NCI-H146 treated with DMSO at 0.1 percent for 48 hours (cell line): ENCODE measurements around the gene NUP85.
"Not testable (repeated sequence)": the region's sequence is repeated elsewhere in the genome, so short reads cannot be mapped to it uniquely, and the experiment has no call there.

Experiments used
- DNase-seq: peaks from one replicate; lab custom pipeline; 2025; ENCODE audit not compliant: unreplicated experiment; lab: John Stamatoyannopoulos, UW

NUP85 gene

DNA sequence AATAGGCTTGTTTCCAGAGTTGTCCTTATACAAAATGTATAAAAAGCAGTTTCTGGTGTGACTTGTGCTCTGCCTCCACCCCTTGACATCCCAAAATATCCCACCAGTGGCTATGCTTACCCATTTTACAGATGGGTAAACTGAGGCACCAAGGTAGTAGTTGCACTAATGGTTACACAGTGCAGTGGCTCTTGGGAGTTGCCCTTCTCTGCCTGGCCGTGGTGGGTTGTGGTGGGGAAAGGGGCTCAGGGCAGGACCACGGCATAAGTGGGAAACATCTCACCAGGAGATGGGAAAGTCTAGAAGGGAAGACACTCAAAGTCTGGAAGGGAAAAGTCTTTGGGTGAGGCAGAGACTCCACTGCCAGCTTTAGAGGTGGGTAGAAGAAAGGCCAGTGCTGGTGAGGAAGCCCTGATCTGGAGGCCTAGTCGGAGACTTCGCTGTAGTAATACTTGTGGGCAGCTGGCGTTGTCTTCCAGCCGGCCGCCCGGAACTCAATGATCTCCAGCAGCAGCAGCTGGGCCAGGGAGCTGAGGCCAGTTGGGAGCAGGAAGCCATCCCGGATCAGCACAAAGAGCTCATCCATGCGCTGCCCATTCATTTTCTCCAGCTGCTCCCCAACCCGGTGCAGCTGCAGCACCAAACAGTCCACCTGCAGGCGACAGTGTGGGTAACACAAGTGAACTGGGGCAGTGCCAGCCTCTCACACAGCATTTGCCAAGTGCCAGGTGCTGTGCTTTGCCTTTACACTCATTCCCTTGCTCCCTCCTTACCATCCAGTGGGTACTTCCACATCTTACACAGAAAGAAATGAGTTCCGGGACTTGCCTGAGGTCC is 61.1 kb downstream of the NUP85 start:
- no peak for DNase-seq

GRCh38 chr17:75267153-75267410 is 61.6 kb downstream of the NUP85 start:
- DNase-seq = no peak

DNA sequence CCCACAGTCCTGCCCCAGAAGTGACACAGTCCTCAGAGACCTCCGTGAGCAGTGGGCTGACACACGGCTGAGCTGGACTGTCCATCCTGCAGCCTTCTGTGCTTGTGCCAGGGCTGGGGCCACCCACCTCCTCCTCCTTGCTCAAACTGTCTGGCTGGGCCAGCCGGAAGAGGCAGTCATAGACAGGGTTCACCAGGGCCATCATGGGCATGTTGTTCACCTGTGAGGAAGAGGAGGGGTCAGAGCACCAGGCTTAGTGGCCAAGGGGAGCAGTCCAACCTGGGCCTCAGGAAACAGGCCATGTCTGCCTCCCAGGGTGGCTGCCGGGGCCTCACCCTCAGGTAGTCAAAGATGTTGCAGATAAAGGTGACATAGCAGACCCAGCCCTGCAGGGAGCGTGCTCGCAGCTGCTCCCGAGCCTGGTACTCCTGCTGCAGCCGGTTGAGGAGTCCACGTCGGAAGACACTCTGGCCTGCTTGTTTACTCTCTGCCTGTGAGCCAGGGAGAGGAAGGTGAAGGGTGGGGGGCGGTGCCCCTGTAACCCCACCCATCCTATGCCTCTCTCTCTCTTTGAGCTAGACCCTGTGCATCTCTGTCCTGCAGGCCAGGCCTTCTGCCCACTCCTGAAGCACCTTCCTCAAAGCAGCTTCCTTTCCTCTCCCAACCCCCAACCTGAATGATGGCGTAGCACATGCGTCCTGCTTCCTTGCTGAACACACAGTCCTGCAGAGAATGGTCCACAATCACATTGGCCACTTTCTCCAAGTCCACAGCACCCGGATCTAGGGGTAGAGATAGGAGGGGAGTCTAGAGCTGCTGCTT is 62.1 kb downstream of the NUP85 start:
- no peak for DNase-seq

DNA sequence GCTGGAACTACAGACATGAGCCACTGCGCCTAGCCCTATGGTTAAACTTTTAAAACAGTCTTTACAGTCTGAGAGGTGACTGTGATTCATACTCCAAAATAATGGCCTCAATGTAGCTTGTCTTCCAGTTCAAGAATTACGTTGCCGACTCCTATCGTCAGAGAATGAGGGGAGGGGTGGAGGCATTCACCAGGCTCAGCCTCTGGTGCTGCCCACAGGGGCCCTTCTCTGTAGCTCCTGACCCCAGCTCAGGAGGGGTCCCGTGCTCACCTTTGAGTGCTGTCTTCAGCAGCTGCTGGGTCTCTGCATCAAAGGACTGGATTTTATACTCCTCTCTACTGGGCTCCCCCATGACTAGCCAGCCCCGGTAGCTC is 64.4 kb downstream of the NUP85 start:
- DNase-seq = no peak

- DNase-seq = peak; percentile 31
Measured at GRCh38 chr17:75270218-75270965, 64.9 kb downstream of the NUP85 start.

GRCh38 chr17:75270966-75271232 is 65.4 kb downstream of the NUP85 start, which contains the start of gene MIF4GD:
TSS of gene MIF4GD (minus strand) at chr17:75271231. CDS start at chr17:75270195, 1,036 bp downstream.
- no peak for DNase-seq

- peak; percentile 41 for DNase-seq
Measured at GRCh38 chr17:75271233-75271954, 65.9 kb downstream of the NUP85 start.

- no peak for DNase-seq
Measured at GRCh38 chr17:75271955-75272847, 66.7 kb downstream of the NUP85 start.

GRCh38 chr17:75272848-75273184 is 67.3 kb downstream of the NUP85 start:
- no peak for DNase-seq

DNA sequence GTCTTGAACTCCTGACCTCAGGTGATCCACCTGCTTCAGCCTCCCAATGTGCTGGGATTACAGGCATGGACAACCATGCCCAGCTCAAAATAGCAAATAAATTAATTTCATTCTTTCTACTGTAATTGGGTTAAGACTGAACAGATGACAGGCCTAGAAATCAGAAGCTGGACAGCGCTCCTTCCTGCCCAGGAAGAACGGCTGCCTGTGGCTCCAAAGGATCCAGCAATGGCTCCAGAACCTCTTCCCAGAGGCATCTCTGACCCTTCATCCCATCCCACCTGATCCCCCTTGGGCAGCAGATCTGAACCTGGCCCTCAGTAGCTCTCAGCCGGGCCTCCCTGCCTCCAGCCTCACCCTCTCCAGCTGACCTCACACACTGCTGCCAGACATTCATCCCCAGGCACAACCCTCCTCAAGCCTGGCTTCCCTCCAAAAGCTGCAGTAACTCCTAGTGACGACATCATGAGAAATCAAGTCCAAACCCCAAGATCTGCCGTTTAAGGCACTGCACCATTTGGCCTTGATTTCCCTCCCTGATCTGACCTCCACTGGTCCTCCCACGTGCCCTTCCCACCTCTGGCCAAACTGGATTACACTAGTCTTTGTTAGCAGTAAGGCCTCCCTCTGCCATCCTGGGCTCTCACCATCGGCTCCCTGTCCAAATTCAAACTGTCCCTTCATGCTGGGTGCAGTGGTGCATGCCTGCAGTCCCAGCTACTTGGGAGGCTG is 68.7 kb downstream of the NUP85 start:
- no peak for DNase-seq

GRCh38 chr17:75277664-75278071 is 72.2 kb downstream of the NUP85 start:
- DNase-seq = no peak

DNA sequence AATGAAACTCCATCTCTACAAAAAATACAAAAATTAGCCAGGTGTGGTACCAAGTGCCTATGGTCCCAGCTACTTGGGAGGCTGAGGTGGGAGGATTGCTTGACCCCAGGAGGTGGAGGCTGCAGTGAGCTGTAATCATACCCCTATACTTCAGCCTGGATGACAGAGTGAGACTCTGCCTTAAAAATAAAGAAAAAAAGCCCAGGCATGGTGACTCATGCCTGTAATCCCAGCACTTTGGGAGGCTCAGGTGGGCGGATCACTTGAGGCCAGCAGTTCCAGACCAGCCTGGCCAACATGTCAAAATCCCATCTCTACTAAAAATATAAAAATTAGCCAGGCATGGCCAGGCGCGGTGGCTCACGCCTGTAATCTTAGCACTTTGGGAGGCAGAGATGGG is 74.7 kb downstream of the NUP85 start:
- not testable (repeated sequence) for DNase-seq

DNA sequence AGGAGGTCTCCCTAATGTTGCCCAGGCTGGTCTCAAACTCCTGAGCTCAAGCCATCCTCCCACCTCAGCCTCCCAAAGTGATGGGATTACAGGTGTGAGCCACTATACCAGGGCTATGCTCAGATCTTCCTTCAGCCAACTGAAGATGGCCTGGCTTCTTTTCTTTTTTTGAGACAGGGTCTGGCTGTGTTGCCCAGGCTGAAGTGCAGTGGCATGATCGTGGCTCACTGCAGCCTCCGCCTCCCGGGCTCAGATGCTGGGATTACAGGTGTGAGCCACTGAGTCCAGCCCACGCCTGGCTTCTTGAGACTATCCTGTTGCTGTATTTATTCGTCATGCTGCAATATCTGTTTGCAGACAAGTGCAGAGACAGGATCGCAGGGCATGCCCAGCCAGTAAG is 79.6 kb downstream of the NUP85 start:
- DNase-seq = no peak
